GM18505 (cell line): Measurements from ENCODE around the gene ZC2HC1C.

Source experiments
- ATAC-seq: cut with Tn5 transposase; IDR thresholded peaks from one replicate; pipeline ENCODE4 v1.9.1; 2021; ENCODE audit not compliant: unreplicated experiment
- POLR2A ChIP-seq: IDR thresholded peaks from 4 replicates; pipeline ENCODE4 v1.6.1; 2011; ENCODE audit warnings: borderline replicate concordance; ENCODE audit not compliant: insufficient read depth, insufficient read length; ENCODE audit errors: extremely low read depth

The ZC2HC1C gene

DNA sequence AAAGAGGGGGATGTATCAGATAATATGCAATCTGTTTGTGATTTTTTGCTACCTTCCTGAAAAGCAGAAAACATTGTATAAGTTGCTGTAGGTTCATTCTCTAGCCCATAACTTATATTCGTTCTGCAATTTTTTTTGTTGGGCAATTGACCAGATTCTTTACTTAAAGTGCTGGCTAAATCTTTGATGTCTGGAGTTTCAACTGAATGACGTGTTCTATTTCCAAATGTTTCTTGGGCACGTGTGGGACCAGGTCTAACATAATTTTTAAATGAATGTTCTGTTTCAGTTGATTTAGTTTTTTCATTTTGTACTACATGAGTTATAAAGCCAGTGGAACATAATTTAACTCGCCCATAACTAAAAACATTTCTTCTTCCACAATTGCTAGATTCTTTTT is 21.9 kb upstream of the ZC2HC1C start:
- no peak for TF ChIP-seq POLR2A

DNA sequence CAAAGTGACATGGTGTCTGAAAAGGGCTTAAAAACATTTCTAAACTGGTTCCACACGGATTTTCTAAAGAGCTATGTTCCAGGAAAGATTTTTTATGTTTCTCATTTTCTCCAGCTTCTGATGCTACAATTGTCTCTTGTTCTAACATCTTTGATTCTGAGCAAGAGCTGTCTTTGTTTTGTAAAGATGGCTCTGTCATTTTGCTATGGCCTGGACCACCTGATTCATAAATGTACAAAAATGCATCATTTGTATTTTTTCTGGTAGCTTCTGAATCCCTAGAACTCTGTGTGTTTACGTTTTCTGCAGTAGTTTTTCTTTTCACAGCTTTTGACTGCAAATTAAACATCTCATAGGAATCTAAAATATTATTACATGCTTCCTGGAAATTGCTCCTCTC is 21.3 kb upstream of the ZC2HC1C start:
- no peak for ATAC-seq
- no peak for TF ChIP-seq POLR2A

More for the DNA sequence above, 21.9 kb upstream of the ZC2HC1C start:
- ATAC-seq, result no peak

DNA sequence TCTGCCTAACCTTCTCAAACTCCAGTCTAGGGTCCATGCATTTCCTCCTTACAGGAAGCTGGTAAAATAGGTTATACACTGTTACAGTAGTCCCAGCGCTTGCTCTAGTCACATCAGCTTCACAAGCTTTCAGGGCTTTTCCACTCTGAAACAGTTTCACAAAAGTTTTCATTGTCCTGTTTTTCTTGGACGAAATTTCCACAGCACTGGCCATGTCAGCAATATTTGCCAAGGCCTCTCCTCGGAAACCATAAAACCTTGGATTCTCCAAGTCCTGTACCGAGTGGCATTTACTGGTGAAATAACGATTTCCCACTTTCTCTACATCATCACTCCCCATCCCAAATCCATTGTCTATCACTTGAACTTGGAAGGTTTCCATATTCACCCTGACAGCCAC is 20.3 kb upstream of the ZC2HC1C start:
- TF ChIP-seq POLR2A, result no peak
- ATAC-seq, result no peak

DNA sequence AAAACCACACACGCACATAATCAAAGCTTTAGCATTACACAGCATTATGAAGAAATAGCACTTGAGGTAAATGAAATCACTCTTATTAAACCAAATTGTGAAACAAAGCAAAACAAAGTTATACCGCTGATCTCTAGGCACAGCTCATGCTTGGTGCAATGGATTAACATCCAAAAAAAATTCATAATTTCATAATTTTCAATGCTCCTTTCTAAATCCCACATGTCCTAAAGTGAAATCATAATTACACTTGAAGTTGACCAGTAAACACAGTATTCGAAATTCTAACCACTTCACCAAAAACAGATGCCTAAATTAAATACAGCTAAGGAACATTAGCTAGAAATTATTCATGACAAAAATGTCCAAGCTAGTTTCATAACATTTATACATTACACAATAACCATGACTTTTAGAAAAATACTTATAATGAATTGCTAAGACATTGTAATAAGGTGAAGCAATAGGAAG is 19.7 kb upstream of the ZC2HC1C start:
- TF ChIP-seq POLR2A, result no peak
- ATAC-seq, result no peak

DNA sequence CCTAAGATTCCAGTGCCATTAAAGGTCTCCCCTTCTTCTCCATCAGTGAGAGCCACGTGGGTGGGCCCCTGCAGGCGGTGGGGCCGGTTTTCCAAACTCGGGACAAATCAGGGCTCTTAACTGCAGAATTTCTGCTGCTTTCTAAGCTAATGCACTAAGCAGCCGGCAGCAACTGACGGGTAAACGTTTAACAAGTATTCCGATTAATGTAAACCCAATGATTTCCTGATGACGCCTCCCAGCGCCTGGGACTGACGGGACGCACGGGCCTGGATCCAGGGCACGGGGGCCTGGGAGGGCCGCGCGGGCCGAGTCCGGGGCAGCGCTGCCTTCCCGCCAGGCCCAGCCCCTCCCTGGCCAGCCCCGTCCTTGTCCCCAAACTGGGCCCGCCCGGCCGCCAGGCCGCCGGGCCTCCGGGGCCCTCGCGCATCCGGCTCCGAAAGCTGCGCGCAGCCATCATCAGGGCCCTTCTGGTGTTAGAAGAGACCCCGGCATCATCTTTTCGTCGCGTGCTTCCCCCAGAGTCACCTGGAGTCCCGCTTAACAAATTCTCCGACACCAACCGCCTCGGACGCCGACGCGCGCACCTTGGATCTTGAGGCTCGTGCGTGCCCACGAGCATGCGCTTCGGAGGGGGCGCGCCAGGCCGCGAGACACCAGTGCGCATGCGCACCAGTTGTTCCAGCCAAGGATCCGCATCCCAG is 18.4 kb upstream of the ZC2HC1C start, which contains the start of gene MLH3:
TSS of gene MLH3 (minus strand) at position 616 of the 704 bp plus-strand sequence. CDS start 1,812 bp downstream, outside the sequence.
- ATAC-seq, result peak; percentile 68
- peak; percentile 75 for TF ChIP-seq POLR2A

DNA sequence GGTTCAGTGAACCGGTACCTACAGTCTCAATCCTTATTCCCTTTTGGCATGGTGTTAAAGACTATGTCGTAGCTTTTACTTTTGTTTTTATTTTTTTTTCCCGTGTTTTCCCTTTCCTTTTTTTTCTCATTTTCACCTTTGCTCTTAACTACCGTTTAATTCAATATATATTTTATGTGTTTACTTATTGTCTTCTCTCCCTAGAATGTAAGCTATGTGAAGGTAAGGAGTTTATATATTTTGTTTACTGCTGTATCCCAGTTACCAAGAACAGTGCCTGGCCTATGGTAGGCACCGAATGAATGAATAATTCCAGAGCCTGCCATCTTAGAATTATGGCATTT is 17.9 kb upstream of the ZC2HC1C start:
- peak; percentile 3 for ATAC-seq
- no peak for TF ChIP-seq POLR2A

DNA sequence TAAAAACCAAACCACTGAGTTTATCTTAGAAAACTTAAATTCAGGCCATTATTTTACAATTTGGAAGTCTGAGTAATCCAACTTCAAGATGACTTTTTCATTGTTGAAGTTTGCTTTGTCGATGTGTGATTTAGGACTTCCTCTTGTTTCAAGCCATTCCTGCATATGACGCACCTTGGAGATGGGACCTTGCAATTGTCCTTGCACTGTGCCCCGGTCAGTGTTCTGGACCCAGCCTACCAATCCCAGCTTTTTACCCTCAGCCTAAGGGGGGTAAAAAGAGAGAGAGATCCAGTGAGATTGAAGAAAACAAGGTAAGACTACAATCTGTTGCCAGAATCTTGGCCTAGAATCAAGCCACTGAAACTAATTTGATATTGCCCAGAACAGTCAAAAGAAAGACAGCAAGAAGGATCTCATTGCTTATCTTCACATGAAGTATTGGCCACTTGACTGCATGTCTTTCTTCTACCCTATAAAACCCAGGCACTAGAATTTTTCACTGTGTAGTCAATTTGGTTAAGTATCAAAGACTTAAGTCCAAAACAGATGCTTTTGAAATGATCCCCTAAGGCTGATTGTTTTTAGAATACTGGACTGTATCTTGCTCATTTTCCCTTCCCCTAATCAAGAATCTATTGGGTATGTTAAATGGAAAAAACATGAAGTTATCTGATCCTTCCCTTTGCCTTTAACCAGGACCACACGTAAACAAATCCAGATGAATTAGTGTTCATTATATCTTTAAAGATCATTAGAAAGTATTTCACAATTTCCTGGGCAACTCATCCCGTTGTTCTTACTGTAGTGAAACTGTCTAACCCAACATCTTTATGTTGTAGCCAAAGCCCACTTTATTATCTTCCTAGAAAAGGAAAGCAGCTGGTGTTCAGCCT is 15.8 kb upstream of the ZC2HC1C start:
- ATAC-seq, result no peak
- no peak for TF ChIP-seq POLR2A

DNA sequence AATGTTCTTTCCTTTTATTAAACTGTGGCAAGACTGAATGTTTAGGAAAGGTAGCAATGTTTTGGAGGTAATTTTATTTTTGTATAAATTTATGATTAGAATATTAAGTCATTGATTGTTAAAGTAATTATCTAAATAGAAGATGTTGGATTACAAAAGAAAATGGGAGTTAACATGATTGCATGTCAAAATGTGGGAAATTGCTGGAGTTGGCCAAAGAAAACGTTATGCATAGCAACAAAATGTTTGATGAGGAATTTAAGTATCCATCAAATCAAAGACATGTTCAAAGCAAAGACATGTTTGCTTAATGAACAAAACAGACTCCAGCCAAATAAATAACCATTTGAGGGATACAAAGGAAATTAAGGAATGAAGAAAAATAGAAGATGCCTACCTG is 15.0 kb upstream of the ZC2HC1C start:
- ATAC-seq, result no peak
- no peak for TF ChIP-seq POLR2A

DNA sequence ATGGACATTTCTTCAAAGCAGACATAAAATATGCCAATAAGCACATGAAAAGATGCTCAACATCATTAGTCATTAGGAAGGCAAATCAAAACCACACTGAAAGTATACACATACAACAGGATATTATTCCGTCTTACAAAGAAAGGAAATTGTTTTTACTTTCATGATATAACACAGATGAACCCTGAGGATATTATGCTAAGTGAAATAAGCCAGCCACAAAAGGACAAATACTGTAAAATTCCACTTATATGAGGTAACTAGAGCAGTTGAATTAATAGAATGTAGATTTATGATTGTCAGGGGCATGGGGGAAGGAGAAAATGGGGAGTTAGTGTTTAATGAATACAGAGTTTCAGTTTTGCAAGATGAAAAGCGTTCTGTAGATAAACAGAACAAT is 9.8 kb upstream of the ZC2HC1C start:
- TF ChIP-seq POLR2A, result no peak
- no peak for ATAC-seq

DNA sequence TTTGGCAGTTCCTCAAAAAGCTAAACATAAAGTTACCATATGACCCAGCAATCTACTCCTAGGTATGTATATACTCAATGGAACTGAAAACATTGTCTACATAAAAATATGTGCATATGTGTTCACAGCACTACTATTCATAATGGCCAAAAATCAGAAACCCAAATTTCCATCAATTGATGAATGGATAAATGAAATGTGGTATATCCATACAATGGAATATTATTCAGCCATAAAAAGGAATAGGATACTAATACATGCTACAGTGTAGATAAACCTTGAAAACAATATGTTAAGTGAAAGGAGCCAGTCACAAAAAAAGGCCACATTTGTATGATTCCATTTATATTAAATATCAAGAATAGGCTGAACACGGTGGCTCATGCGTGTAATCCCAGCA is 9.0 kb upstream of the ZC2HC1C start:
- TF ChIP-seq POLR2A, result no peak
- ATAC-seq, result no peak

DNA sequence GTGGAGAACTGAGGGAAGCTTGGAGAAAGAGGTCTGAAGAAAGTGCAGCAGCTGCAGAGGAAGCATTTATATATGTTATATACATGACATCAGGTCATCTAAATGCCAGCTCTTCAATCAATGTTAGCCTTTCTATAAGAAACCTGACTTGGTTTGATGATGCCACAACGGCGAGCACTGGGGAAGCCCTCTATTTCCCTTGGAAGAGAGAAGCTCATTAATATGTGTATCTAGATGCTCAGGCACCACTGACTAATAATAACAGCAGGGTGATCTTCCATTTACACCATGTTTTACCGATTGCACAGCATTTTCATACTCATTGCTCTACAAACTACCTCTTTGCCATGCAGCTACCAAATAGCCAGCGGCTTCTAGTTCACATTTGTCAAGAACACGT is 6.4 kb upstream of the ZC2HC1C start:
- no peak for ATAC-seq
- no peak for TF ChIP-seq POLR2A

DNA sequence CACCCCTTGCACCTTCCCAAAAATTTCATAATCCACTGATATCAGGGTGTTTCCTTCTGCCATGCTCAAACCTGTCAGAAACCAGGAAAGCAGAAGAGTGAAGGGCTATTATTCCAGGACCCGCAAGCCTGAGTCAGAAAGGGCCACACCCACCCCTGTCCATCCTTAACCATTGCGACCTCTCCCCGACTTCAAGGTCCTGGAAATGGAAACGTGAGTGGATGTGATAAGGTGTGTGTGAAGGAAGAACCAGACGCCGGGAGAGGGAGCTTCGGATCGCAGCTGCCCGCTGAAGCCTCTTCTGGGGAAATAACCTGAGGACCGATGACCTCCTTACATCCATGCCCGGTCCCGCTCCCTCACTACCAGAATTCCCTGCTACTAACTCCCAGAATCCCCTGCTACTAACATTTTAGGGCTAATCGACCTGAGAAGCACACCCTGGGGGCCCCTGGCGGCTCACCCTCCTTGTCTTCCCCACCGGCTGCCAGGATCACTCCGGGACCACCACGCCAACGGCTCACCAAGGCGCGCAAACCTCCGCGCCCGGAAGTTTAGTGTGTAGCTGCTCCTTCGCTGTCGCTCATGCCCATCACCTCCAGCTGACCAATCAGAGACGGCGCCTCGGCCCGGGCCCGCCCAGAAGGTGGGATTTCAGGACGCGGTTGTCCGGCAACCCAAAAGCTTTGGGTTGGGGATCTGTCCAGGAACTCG is 5.8 kb upstream of the ZC2HC1C start, which contains the start of gene ACYP1:
TSS of gene ACYP1 (minus strand) at position 534 of the 714 bp plus-strand sequence. CDS start at position 63, 471 bp downstream.
- TF ChIP-seq POLR2A, result peak; percentile 75

DNA sequence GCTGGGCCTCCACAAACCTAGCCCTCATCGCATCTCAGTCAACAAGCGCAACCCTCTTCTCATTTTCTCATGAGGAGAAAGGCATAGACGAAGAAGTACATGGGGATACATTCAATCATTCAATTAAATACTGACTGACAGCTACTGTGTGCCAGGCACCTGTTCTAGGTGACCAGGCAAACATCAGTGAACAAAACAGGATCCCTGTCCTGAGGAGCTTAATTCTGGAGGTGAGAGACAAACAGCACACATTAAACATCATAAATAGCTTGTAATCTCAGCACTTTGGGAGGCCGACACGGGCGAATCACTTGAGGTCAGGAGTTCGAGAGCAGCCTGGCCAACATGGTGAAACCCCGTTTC is 5.3 kb upstream of the ZC2HC1C start:
- ATAC-seq, result peak; percentile 12
- no peak for TF ChIP-seq POLR2A

More for the DNA sequence above, 5.8 kb upstream of the ZC2HC1C start, which contains the start of gene ACYP1:
- peak; percentile 98 for ATAC-seq
